HG03175 (cell line): ENCODE data around the gene ASB7.
"Not testable (repeated sequence)": the region's sequence is repeated elsewhere in the genome, so short reads cannot be mapped to it uniquely, and the experiment has no call there.

ENCODE experiments used
- ATAC-seq: cut with Tn5 transposase; IDR thresholded peaks from one replicate; pipeline ENCODE4 v1.9.1; 2021; ENCODE audit warnings: mild to moderate bottlenecking, moderate library complexity; ENCODE audit not compliant: unreplicated experiment

ASB7 gene

DNA sequence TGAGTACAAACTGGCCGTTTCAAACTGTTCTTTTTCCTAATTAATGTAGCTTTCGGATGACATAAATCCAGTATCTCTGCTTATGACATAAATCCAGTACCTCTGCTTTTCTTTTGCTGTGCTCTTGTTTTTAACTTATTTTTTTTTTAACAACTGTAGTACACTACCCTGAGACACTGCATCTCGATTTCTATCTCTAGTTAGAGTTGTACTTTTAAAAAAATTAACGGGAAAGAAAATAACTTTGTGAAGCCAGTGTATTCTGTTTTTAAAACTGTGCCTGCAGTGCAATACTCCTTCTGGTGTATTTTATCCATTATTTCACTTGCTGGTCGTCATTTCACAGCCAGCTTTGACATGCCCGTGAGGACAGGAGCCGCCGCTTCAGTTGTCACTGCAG lies 46.6 kb downstream of the ASB7 start:
- ATAC-seq: no peak

GRCh38 chr15:100650685-100651084 lies 48.3 kb downstream of the ASB7 start:
- ATAC-seq: no peak

DNA sequence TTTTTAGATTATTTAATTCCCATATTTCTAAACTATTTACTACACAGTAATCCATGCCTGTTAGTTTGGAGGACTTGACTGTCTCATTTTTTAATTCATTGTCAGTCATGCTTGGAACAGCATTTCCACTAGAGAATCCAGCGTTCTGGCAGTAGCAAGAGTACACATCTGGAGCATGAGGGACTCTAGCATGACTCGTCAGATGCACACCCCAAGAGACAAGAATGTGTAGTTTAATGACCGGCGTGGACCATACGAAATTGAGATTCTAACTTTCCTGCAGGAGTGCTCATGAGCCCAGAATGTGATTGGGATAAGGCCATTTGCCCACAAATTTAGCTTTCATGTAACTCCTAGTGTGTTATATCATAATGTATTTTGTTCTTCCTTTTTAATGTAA lies 48.9 kb downstream of the ASB7 start:
- no peak for ATAC-seq

DNA sequence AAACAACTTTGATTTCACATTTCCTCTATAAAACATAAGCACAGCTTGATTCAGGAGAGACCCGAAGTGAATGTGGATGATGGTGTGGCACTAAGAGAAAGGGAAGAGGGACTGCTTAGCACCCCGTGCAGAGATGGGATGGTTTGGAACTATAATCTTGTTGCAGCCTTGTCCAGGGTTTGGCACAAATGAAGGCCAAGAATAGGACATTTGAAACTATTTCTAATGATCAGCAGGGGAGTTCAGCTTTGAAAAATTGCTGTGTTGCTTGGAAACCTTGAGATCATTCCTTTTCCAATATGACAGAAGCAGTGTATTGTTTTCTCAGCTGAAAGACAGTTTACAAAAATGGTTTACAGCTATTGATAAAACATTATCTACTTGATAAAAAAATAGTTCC lies 49.7 kb downstream of the ASB7 start:
- ATAC-seq: no peak

DNA sequence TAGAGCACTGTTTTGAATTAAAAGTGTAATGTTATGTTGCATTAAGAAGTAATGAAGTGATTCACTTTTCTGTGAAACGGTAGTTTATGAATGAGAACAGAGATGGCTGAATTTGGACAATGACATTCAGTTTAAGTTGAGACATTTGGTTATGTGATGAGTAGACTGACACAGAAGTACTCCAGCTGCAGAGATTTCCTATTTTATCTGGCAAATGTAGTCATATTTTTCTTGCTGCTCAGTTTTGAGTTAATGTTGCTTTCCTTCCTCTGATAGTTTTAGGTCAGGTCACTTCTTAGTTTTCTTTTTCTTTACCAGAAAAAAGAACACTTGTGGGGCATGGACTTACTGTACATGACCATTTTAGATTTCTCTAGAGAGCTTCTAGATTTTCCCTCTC lies 51.2 kb downstream of the ASB7 start:
- no peak for ATAC-seq

GRCh38 chr15:100658895-100659294 lies 56.5 kb downstream of the ASB7 start:
- no peak for ATAC-seq

DNA sequence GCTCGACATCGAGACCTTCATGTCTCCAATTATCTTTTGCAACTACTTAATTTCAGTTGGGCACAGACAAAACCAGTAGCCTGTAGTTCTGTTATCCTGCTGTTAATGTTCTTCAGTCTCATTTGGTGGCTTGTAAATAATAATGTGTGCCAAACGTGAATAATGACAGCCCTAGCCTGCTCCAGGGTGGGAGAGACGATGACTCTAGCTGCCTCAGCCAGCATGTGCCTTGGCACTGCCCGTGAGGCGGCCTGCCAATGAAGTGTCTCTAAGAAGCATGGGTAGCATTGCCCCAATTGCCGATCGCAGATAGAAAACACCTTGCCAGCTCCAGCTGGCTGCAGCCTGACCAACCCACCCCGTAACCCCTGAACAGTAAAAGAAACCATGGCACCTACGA lies 58.8 kb downstream of the ASB7 start:
- no peak for ATAC-seq

DNA sequence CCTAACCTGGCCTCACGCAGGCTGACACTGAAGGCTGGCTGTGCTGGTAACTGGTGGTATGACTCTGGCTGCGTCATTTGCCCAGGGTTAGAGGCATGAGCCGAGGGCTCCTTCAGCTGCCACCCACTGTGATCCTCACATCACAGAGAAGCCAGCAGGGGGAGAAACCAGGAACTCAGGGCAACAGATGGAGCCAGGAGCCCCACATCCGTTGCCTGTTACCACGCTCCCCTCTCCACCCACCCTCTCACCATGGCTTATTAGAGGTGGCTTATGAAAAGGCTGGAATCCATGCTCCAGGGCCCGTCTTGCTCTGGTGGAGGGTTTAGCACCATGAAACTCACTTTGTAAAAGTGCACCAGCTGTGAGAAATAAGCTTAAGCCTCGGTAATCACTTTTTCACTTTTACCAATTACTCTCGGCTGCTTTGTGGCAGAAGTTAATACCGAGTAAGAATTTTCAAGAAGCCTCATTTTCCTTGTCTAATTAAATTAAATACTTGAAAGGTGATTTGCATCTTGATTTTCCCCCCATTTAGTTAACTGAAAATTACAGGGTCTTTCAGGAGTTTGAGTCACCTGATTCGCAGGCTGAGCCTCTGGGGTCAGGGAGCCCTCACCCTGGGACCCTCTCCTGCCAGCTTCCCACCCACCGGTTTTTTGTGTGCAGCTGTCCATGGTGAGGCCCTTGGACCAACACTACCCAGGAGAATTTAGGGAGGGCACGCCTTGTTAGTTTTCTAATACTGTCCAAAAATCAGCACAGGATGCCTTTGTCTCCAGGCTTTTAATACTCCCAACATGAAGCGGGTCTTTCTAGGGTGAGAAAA lies 60.9 kb downstream of the ASB7 start:
- ATAC-seq: no peak

- ATAC-seq: no peak
These were observed 61.5 kb downstream of the ASB7 start for GRCh38 chr15:100663915-100664281.

DNA sequence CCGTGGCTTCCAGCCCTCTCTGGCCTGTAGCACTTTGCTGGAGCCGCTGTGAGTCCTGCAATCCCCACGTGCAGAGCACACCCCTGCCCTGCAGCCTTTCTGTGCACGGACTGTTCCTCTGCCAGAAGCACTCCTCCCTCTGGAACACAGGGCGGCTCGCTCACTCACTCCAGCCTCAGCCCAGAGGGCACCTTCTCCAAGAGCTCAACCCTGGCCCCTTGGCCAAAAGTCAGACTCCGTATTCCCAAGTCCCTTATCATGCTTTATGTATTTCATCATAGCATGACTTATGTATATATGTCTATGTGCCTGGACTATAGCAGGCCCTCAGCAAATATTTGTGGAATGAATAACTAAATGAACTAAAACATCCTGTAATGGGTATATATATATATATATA lies 63.2 kb downstream of the ASB7 start:
- ATAC-seq: no peak

DNA sequence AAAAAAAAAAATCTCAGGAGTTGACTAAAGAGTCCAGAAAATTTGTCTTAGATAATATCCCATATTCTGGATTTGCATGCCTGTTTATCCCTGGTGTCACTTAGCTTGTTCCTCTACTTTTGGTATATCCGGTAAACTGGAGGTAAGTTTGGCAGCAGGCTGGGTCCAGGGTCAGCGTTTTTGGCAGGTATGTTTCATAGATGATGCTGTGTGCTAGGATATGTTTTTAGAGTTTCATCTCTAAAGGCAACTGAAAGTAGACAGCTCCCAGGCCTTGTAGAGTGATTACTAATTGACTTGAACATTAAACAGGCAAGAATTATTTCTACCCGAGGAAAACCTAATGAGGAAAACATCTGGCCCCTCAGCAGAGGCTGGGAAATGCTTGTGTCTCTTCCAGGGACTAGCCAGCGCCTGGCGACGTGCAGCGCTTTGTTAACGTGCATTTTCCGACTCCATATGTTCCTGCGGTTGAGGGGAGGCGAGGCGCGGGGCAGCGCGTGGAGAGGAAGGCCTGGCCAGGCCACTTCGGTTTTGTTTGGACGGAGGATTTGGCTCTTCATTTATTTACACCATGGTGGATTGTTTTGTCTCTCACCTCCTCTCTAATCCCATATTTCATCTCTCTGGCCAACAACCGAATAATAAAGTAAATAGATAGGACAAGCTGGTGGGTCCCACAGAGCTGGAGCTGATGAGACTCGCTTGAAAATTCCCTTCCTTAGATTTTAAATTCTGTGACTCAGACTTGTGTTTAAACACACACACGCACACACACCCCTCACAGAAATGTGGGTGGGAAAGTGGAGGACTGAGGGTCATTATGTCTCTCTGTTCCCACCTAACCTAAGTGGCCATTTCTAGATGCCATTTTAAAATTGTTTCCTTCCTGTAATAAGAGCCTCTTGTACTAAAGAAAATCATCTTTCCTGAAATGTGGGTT lies 65.3 kb downstream of the ASB7 start:
- no peak for ATAC-seq

- ATAC-seq: no peak
These were observed 66.0 kb downstream of the ASB7 start for GRCh38 chr15:100668348-100668745.

- ATAC-seq: no peak
These were observed 66.9 kb downstream of the ASB7 start for GRCh38 chr15:100669260-100669659.

DNA sequence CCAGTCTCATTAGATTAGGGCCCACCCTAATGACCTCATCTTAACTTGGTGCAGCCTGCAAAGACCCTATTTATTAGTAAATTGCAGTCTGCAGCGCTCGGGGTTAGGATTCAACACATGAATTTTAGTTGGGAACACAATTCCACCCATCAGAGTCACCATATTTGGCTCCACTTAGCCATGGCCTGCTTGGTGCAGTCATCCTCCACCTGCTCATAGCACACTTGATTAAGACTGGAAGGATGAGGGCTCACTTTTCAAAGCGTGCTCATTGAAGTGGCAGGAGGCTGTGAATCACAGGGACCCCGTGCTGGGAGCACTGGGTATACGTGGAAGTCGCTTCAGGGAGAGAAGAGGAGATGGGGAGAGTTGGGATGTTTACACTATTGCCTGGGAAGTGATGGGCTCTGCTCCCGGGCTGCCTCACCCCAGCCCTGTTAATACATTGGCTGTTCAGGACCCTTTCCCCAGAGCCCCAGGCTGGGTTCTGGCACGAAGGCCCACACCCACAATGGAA lies 68.2 kb downstream of the ASB7 start:
- ATAC-seq: no peak

DNA sequence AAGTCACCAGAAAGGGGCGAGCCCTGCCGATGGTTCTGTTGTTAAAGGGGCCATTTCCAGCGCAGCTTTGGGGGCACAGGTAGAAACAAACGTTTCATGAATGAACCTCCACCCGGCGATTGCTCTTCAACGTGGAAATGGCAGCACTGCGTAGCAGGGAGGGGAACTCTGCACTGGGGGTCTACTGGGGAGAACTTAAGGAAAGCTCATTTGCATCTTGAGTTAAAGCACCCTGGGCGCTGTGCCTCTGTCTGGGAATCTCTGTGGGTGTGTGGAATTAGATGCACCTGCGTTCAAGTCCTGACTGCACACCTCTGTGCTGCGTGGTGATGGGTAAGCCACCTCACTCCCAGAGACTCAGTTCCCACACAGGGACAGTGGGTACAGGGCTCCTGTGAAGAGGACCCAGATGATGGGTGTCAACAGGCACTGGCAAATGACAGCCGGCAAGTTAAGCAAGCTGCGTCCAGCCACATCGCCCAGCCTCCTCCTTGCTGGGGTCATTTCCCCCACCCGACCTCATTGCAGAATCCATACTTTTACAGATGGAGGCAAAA lies 68.8 kb downstream of the ASB7 start:
- ATAC-seq: no peak

- no peak for ATAC-seq
These were observed 69.6 kb downstream of the ASB7 start for GRCh38 chr15:100671858-100672543.

GRCh38 chr15:100672959-100673358 lies 70.6 kb downstream of the ASB7 start:
- ATAC-seq: no peak

DNA sequence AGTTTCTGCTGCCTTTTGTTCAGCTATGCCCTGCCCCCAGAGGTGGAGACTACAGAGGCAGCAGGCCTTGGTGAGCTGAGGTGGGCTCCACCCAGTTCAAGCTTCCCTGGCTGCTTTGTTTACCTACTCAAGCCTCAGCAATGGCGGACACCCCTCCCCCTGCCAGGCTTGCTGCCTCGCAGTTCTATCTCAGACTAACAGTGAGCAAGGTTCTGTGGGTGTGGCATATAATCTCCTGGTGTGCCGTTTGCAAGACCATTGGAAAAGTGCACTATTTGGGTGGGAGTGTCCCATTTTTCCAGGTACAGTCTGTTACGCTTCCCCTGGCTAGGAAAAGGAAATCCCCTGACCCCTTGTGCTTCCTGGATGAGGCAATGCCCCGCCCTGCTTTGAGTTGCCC lies 76.8 kb downstream of the ASB7 start:
- not testable (repeated sequence) for ATAC-seq

DNA sequence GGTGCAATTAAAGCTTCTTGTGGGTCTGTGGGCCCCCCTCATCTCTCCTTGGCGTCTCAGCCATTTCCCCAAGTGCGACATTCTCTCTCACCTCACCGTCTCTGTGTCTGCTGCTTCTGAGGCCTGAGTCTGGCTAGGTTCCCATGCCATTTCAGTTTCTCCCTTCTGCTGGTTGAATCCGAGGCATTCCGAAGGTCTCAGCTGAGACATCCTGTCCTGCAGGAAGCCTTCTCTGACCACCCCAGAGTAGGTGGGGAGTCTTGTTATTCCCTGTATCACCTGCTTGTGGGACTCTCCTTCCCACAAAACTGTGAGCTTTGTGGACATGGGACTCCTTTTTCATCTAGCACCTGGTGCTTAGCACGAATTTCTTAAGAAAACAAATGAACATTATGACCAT lies 78.3 kb downstream of the ASB7 start:
- ATAC-seq: no peak

GRCh38 chr15:100681335-100681746 lies 79.0 kb downstream of the ASB7 start:
- no peak for ATAC-seq

GRCh38 chr15:100682468-100682867 lies 80.1 kb downstream of the ASB7 start:
- no peak for ATAC-seq
